MG63 (cell line): ENCODE data around the gene SLC6A11. TPM values are rescaled to one million over a fixed set of nuclear protein-coding genes. Genes with fewer than 3 reads are reported as not detected.
A peak's percentile ranks its signal among the peaks of the same experiment; 100 is the strongest.

Experiments
- DNase-seq: peaks from one replicate; pipeline ENCODE4 v3.0.0-alpha.2; 2020
- H3K27me3 ChIP-seq: fragments of 250-450 bp; sonication (Bioruptor Pico); 2 replicates; pipeline ENCODE4 v1.5.1; 2020; ENCODE audit warnings: mild to moderate bottlenecking, moderate library complexity
- H3K36me3 ChIP-seq: fragments of 250-450 bp; sonication (Bioruptor Pico); 2 replicates; pipeline ENCODE4 v1.5.1; 2020; ENCODE audit warnings: mild to moderate bottlenecking, moderate library complexity
- H3K4me3 ChIP-seq: fragments of 250-450 bp; sonication (Bioruptor Pico); 2 replicates; pipeline ENCODE4 v1.5.1; 2020; ENCODE audit warnings: mild to moderate bottlenecking, moderate library complexity
- H3K9me3 ChIP-seq: fragments of 250-450 bp; sonication (Bioruptor Pico); 2 replicates; pipeline ENCODE4 v1.5.1; 2020; ENCODE audit warnings: mild to moderate bottlenecking, moderate library complexity
- total RNA-seq: library from RNA; depleted of rRNA; stranded (reverse); fragments of >200 nt; shearing (Covaris generic); gene quantifications from 2 replicates; pipeline ENCODE4 v1.2.3, GENCODE V29; 2014; ENCODE audit warnings: low replicate concordance

Gene SLC6A11
- total RNA-seq, 1 experiment from 2014 or later: 0.95 TPM

GRCh38 chr3:10781981-10782380 is 34.0 kb upstream of the SLC6A11 start:
- no peak for DNase-seq
- Histone ChIP-seq H3K36me3 (no peaks in the 10 kb centered on the region), H3K9me3 (no peaks in the 10 kb centered on the region), H3K27me3 (no peaks in the 10 kb centered on the region), H3K4me3 (no peak overlapping the region)

GRCh38 chr3:10783360-10784351 is 32.4 kb upstream of the SLC6A11 start:
- H3K4me3 ChIP-seq: no peak overlapping the region
- H3K9me3 ChIP-seq: no peaks in the 10 kb centered on the region
- no peaks in the 10 kb centered on the region for H3K36me3 ChIP-seq
- peaks cover 5% of the 10 kb centered on the region; the same call in 1 of the 2 replicates for H3K27me3 ChIP-seq
- no peak for DNase-seq

- Histone ChIP-seq H3K9me3 (no peaks in the 10 kb centered on the region), H3K4me3 (no peak overlapping the region), H3K27me3 (peaks cover 6% of the 10 kb centered on the region; the same call in 1 of the 2 replicates), H3K36me3 (no peaks in the 10 kb centered on the region)
- DNase-seq: no peak
Measured at GRCh38 chr3:10786640-10787039, 29.4 kb upstream of the SLC6A11 start.

- no peak for DNase-seq
- H3K4me3 ChIP-seq: no peak overlapping the region
- no peaks in the 10 kb centered on the region for H3K9me3 ChIP-seq
- H3K36me3 ChIP-seq: no peaks in the 10 kb centered on the region
- H3K27me3 ChIP-seq: peaks cover 6% of the 10 kb centered on the region; the same call in 1 of the 2 replicates
Measured at GRCh38 chr3:10788451-10788850, 27.6 kb upstream of the SLC6A11 start.

- no peaks in the 10 kb centered on the region for H3K9me3 ChIP-seq
- no peak overlapping the region for H3K4me3 ChIP-seq
- H3K27me3 ChIP-seq: peaks cover 6% of the 10 kb centered on the region; the same call in 1 of the 2 replicates
- DNase-seq: no peak
- H3K36me3 ChIP-seq: no peaks in the 10 kb centered on the region
Measured at GRCh38 chr3:10790713-10791112, 25.3 kb upstream of the SLC6A11 start.

GRCh38 chr3:10792208-10792607 is 23.8 kb upstream of the SLC6A11 start:
- Histone ChIP-seq H3K36me3 (no peaks in the 10 kb centered on the region), H3K9me3 (no peaks in the 10 kb centered on the region), H3K4me3 (no peak overlapping the region), H3K27me3 (peaks cover 6% of the 10 kb centered on the region; the same call in 1 of the 2 replicates)
- DNase-seq: no peak

- Histone ChIP-seq H3K27me3 (no peaks in the 10 kb centered on the region), H3K4me3 (no peak overlapping the region), H3K9me3 (no peaks in the 10 kb centered on the region), H3K36me3 (no peaks in the 10 kb centered on the region)
- DNase-seq: no peak
Measured at GRCh38 chr3:10798600-10799367, 17.2 kb upstream of the SLC6A11 start.

- no peak overlapping the region for H3K4me3 ChIP-seq
- H3K9me3 ChIP-seq: no peaks in the 10 kb centered on the region
- DNase-seq: no peak
- H3K36me3 ChIP-seq: no peaks in the 10 kb centered on the region
- H3K27me3 ChIP-seq: no peaks in the 10 kb centered on the region; the same call in 1 of the 2 replicates
Measured at GRCh38 chr3:10804183-10804648, 11.8 kb upstream of the SLC6A11 start.

- Histone ChIP-seq H3K36me3 (no peaks in the 10 kb centered on the region), H3K27me3 (no peaks in the 10 kb centered on the region; the same call in 1 of the 2 replicates), H3K4me3 (no peak overlapping the region), H3K9me3 (no peaks in the 10 kb centered on the region)
- DNase-seq: no peak
Measured at GRCh38 chr3:10806006-10806405, 10.0 kb upstream of the SLC6A11 start.

GRCh38 chr3:10808130-10808735 is 7.8 kb upstream of the SLC6A11 start:
- H3K9me3 ChIP-seq: no peaks in the 10 kb centered on the region
- H3K4me3 ChIP-seq: no peak overlapping the region
- H3K27me3 ChIP-seq: no peaks in the 10 kb centered on the region; the same call in 1 of the 2 replicates
- H3K36me3 ChIP-seq: no peaks in the 10 kb centered on the region
- DNase-seq: no peak

- Histone ChIP-seq H3K4me3 (no peak overlapping the region), H3K9me3 (no peaks in the 10 kb centered on the region), H3K36me3 (no peaks in the 10 kb centered on the region), H3K27me3 (no peaks in the 10 kb centered on the region; the same call in 1 of the 2 replicates)
- no peak for DNase-seq
Measured at GRCh38 chr3:10808974-10809373, 7.1 kb upstream of the SLC6A11 start.

- H3K36me3 ChIP-seq: no peaks in the 10 kb centered on the region
- H3K9me3 ChIP-seq: no peaks in the 10 kb centered on the region
- no peaks in the 10 kb centered on the region; the same call in 1 of the 2 replicates for H3K27me3 ChIP-seq
- DNase-seq: no peak
- no peak overlapping the region for H3K4me3 ChIP-seq
Measured at GRCh38 chr3:10810376-10810775, 5.7 kb upstream of the SLC6A11 start.

- Histone ChIP-seq H3K4me3 (no peak overlapping the region), H3K27me3 (no peaks in the 10 kb centered on the region), H3K9me3 (no peaks in the 10 kb centered on the region), H3K36me3 (no peaks in the 10 kb centered on the region)
- DNase-seq: no peak
Measured at GRCh38 chr3:10813425-10813824, 2.6 kb upstream of the SLC6A11 start.

- H3K36me3 ChIP-seq: no peaks in the 10 kb centered on the region
- DNase-seq: no peak
- H3K9me3 ChIP-seq: no peaks in the 10 kb centered on the region
- no peak overlapping the region for H3K4me3 ChIP-seq
- H3K27me3 ChIP-seq: no peaks in the 10 kb centered on the region
Measured at GRCh38 chr3:10814623-10815022, 1.4 kb upstream of the SLC6A11 start.

- H3K4me3 ChIP-seq: no peak overlapping the region; the same call in 1 of the 2 replicates
- no peaks in the 10 kb centered on the region for H3K27me3 ChIP-seq
- no peaks in the 10 kb centered on the region for H3K9me3 ChIP-seq
- no peak for DNase-seq
- no peaks in the 10 kb centered on the region for H3K36me3 ChIP-seq
Measured at GRCh38 chr3:10815487-10815886, 541 bp upstream of the SLC6A11 start.

GRCh38 chr3:10816863-10817253 is 830 bp downstream of the SLC6A11 start:
- no peaks in the 10 kb centered on the region for H3K27me3 ChIP-seq
- H3K9me3 ChIP-seq: no peaks in the 10 kb centered on the region
- DNase-seq: no peak
- H3K36me3 ChIP-seq: no peaks in the 10 kb centered on the region
- no peak overlapping the region; the same call in 1 of the 2 replicates for H3K4me3 ChIP-seq

- no peak overlapping the region for H3K4me3 ChIP-seq
- no peaks in the 10 kb centered on the region for H3K27me3 ChIP-seq
- H3K9me3 ChIP-seq: no peaks in the 10 kb centered on the region
- H3K36me3 ChIP-seq: no peaks in the 10 kb centered on the region
- DNase-seq: peak; percentile 8
Measured at GRCh38 chr3:10817506-10817905, 1.5 kb downstream of the SLC6A11 start.
